Measurements from ENCODE around the gene THSD7A.

Gene THSD7A

GRCh38 chr7:11831736-11832495 lies at the start of gene THSD7A:
Gene THSD7A, minus strand, starts transcription at chr7:11832198. Its CDS starts 252 bp downstream, at chr7:11831946.
- DNase-seq = peak; percentile 68 to 82

GRCh38 chr7:11881680-11882079 lies 49.7 kb upstream of the THSD7A start:
- DNase-seq = no peak

- DNase-seq = no peak
Observed at GRCh38 chr7:11875635-11876034, 43.6 kb upstream of the THSD7A start.

GRCh38 chr7:11865671-11866070 lies 33.7 kb upstream of the THSD7A start:
- no peak for DNase-seq

- DNase-seq = peak; percentile 19 to 20
Observed at GRCh38 chr7:11858622-11859302, 26.8 kb upstream of the THSD7A start.

- DNase-seq = peak; percentile 28 to 49
Observed at GRCh38 chr7:11858026-11858425, 26.0 kb upstream of the THSD7A start.

GRCh38 chr7:11848251-11848650 lies 16.3 kb upstream of the THSD7A start:
- no peak for DNase-seq

- DNase-seq = no peak
Observed at GRCh38 chr7:11847336-11847735, 15.3 kb upstream of the THSD7A start.

- no peak for DNase-seq
Observed at GRCh38 chr7:11846361-11846955, 14.5 kb upstream of the THSD7A start.

GRCh38 chr7:11843113-11843765 lies 11.2 kb upstream of the THSD7A start:
- no peak for DNase-seq

GRCh38 chr7:11841657-11842056 lies 9.7 kb upstream of the THSD7A start:
- DNase-seq = no peak

- DNase-seq = peak in 1 of 2 experiments; percentile 16
Observed at GRCh38 chr7:11835260-11835659, 3.3 kb upstream of the THSD7A start.

GRCh38 chr7:11833431-11833830 lies 1.4 kb upstream of the THSD7A start:
- peak; percentile 67 to 76 for DNase-seq

GRCh38 chr7:11831156-11831735 lies 752 bp downstream of the THSD7A start:
- peak; percentile 20 to 31 for DNase-seq

GRCh38 chr7:11830582-11831155 lies 1.3 kb downstream of the THSD7A start:
- peak in 1 of 2 experiments; percentile 31 for DNase-seq

- DNase-seq = no peak
Observed at GRCh38 chr7:11829954-11830353, 2.0 kb downstream of the THSD7A start.

GRCh38 chr7:11819947-11820346 lies 12.1 kb downstream of the THSD7A start:
- no peak for DNase-seq

GRCh38 chr7:11819271-11819670 lies 12.7 kb downstream of the THSD7A start:
- no peak for DNase-seq

GRCh38 chr7:11818281-11818680 lies 13.7 kb downstream of the THSD7A start:
- no peak for DNase-seq

- DNase-seq = no peak
Observed at GRCh38 chr7:11817111-11817740, 14.8 kb downstream of the THSD7A start.

GRCh38 chr7:11811709-11812108 lies 20.3 kb downstream of the THSD7A start:
- DNase-seq = no peak

- DNase-seq = no peak
Observed at GRCh38 chr7:11810043-11810625, 21.9 kb downstream of the THSD7A start.

Data from SHP77 (cell line).